Activated B cell treated with CpG ODN at 0.5 μM for 24 hours (primary cell): Measurements from ENCODE around the gene ADGRG6. TPM values are rescaled to one million over a fixed set of nuclear protein-coding genes. Genes with fewer than 3 reads are reported as not detected.

Source experiments
- ATAC-seq: fragments of 200-7000 bp; cut with Tn5 transposase; one replicate; pipeline ENCODE4 v1.10.0; 2021; ENCODE audit warnings: low read depth, mild to moderate bottlenecking, moderate library complexity
- CTCF ChIA-PET: fragments of 350-600 bp; sonication (Branson Sonifier 250); formaldehyde crosslinking; loops from one replicate; lab custom pipeline; 2021; ENCODE audit warnings: antibody characterized with exemption; lab: Charles Lee
- POLR2A ChIA-PET: fragments of 350-600 bp; sonication (Branson Sonifier 250); formaldehyde crosslinking; loops from one replicate; lab custom pipeline; 2021; ENCODE audit warnings: antibody characterized with exemption; lab: Charles Lee
- DNase-seq: peaks from one replicate; pipeline ENCODE4 v3.0.0; 2022
- H3K27ac Mint-ChIP-seq: one replicate; pipeline ENCODE4 v1.8.0; 2020; ENCODE audit warnings: mixed read lengths
- H3K27me3 Mint-ChIP-seq: one replicate; pipeline ENCODE4 v1.8.0; 2021; ENCODE audit warnings: mixed read lengths
- H3K36me3 Mint-ChIP-seq: one replicate; pipeline ENCODE4 v1.8.0; 2021; ENCODE audit warnings: low read depth, mixed read lengths
- H3K4me1 Mint-ChIP-seq: one replicate; pipeline ENCODE4 v1.8.0; 2021; ENCODE audit warnings: mixed read lengths
- H3K4me3 Mint-ChIP-seq: one replicate; pipeline ENCODE4 v1.8.0; 2020; ENCODE audit warnings: mild to moderate bottlenecking, mixed read lengths
- H3K9me3 Mint-ChIP-seq: one replicate; pipeline ENCODE4 v1.8.0; 2020; ENCODE audit warnings: mixed read lengths
- CTCF ChIP-seq: fragments of 200-600 bp; IDR thresholded peaks from one replicate; pipeline ENCODE4 v1.8.0; 2022; ENCODE audit warnings: antibody characterized with exemption, mild to moderate bottlenecking
- intact Hi-C: fragments of 100-400 bp; cut with micrococcal nuclease; formaldehyde crosslinking; loops from one replicate; pipeline ENCODE4 v1.15.1; 2024
- total RNA-seq: library from RNA; stranded (reverse); gene quantifications from 2 replicates; pipeline ENCODE4 v1.2.3, GENCODE V29; 2022

ADGRG6 gene
- total RNA-seq, 1 donor from 2014 or later = not detected

- ATAC-seq (no peak), DNase-seq (no peak)
- Mint-ChIP-seq H3K27me3 (no peaks in the 10 kb centered on the region), H3K4me3 (no peak overlapping the region), H3K4me1 (no peaks in the 10 kb centered on the region), H3K27ac (no peak overlapping the region), H3K36me3 (no peaks in the 10 kb centered on the region), H3K9me3 (no peaks in the 10 kb centered on the region)
- intact Hi-C loops = no loop called here
- ChIA-PET CTCF (no interaction called here), POLR2A (no interaction called here)
- no peak for TF ChIP-seq CTCF
Measured at GRCh38 chr6:142481466-142481865, 179.7 kb downstream of the ADGRG6 start.

- no peak for ATAC-seq
- no peak for DNase-seq
- ChIA-PET CTCF (no interaction called here), POLR2A (no interaction called here)
- Mint-ChIP-seq H3K27me3 (peaks cover 2% of the 10 kb centered on the region), H3K36me3 (no peaks in the 10 kb centered on the region), H3K9me3 (no peaks in the 10 kb centered on the region), H3K27ac (no peak overlapping the region), H3K4me3 (no peak overlapping the region), H3K4me1 (no peaks in the 10 kb centered on the region)
- no peak for TF ChIP-seq CTCF
- intact Hi-C loops = no loop called here
Measured at GRCh38 chr6:142482249-142482648, 180.4 kb downstream of the ADGRG6 start.

- ATAC-seq (no peak), DNase-seq (no peak)
- Mint-ChIP-seq H3K27ac (no peak overlapping the region), H3K4me1 (no peaks in the 10 kb centered on the region), H3K36me3 (no peaks in the 10 kb centered on the region), H3K9me3 (no peaks in the 10 kb centered on the region), H3K27me3 (peaks cover 5% of the 10 kb centered on the region), H3K4me3 (no peak overlapping the region)
- TF ChIP-seq CTCF = no peak
- intact Hi-C loops = no loop called here
- CTCF ChIA-PET = interaction anchor here (1.9 kb wide), 1 partner anchor 8 kb away, joined by 6 read pairs; no protein-coding TSS in a partner anchor
- POLR2A ChIA-PET = no interaction called here
Measured at GRCh38 chr6:142482974-142483373, 181.2 kb downstream of the ADGRG6 start.

- Mint-ChIP-seq H3K9me3 (no peaks in the 10 kb centered on the region), H3K4me1 (no peaks in the 10 kb centered on the region), H3K4me3 (no peak overlapping the region), H3K27me3 (peaks cover 6% of the 10 kb centered on the region), H3K36me3 (no peaks in the 10 kb centered on the region), H3K27ac (no peak overlapping the region)
- POLR2A ChIA-PET = no interaction called here
- intact Hi-C loops = no loop called here
- CTCF ChIA-PET = interaction anchor here (1.9 kb wide), 1 partner anchor 11 kb away, joined by 6 read pairs; no protein-coding TSS in a partner anchor
- TF ChIP-seq CTCF = no peak
- ATAC-seq (no peak), DNase-seq (no peak)
Measured at GRCh38 chr6:142485256-142485655, 183.4 kb downstream of the ADGRG6 start.

GRCh38 chr6:142489722-142490610 lies 188.2 kb downstream of the ADGRG6 start:
- ChIA-PET CTCF (no interaction called here), POLR2A (no interaction called here)
- no peak for ATAC-seq
- no peaks in the 10 kb centered on the region for H3K4me1 Mint-ChIP-seq
- no peak overlapping the region for H3K4me3 Mint-ChIP-seq
- H3K9me3 Mint-ChIP-seq = peaks cover 2% of the 10 kb centered on the region
- H3K36me3 Mint-ChIP-seq = no peaks in the 10 kb centered on the region
- no peak overlapping the region for H3K27ac Mint-ChIP-seq
- intact Hi-C loops = no loop called here
- H3K27me3 Mint-ChIP-seq = peaks cover 15% of the 10 kb centered on the region
- no peak for TF ChIP-seq CTCF
- no peak for DNase-seq

Other genes starting within 250 kb of the ADGRG6 start
- not detected in 2 replicates for gene GJE1, start 169.1 kb upstream of the ADGRG6 start, total RNA-seq
- not detected in 2 replicates for gene NMBR, start 154.9 kb upstream of the ADGRG6 start, total RNA-seq
- 30.3 and 30.4 TPM in 2 replicates for gene VTA1, start 154.7 kb upstream of the ADGRG6 start, total RNA-seq